ENCODE results near the gene TPD52L1.
A peak's percentile ranks its signal among the peaks of the same experiment; 100 is the strongest.
"Not testable (repeated sequence)": the region's sequence is repeated elsewhere in the genome, so short reads cannot be mapped to it uniquely, and the experiment has no call there.

TPD52L1 gene

DNA sequence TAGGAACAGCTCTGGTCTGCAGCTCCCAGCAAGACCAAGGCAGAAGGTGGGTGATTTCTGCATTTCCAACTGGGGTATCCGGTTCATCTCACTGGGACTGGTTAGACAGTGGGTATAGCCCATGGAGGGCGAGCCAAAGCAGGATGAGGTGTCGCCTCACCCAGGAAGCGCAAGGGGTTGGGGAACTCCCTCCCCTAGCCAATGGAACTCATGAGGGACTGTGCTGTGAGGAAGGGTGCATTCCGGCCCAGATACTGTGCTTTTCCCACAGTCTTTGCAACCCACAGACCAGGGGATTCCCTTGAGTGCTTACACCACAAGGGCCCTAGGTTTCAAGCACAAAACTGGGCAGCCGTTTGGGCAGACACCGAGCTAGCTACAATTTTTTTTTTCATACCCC lies 126.4 kb downstream of the TPD52L1 start:
- no peak for DNase-seq

DNA sequence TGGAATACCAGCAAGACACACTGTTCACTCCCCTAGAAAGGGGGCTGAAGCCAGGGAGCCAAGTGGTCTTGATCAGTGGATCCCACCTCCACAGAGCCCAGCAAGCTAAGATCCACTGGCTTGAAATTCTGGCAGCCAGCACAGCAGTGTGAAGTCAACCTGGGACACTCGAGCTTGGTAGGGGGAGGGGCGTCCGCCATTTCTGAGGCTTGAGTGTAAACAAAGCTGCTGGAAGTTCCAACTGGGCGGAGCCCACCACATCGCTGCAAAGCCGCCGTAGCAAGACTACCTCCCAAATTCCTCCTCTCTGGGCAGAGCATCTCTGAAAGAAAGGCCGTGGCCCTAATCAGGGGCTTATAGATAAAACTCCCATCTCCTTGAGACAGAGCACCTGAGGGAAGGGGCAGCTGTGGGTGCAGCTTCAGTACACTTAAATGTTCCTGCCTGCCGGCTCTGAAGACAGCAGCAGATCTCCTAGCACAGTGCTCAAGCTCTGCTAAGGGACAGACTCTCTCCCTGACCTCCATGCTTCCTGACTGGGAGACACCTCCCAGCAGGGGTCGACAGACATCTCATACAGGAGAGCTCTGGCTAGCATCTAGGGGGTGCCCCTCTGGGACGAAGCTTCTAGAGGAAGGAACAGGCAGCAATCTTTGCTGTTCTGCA lies 126.9 kb downstream of the TPD52L1 start:
- not testable (repeated sequence) for DNase-seq

DNA sequence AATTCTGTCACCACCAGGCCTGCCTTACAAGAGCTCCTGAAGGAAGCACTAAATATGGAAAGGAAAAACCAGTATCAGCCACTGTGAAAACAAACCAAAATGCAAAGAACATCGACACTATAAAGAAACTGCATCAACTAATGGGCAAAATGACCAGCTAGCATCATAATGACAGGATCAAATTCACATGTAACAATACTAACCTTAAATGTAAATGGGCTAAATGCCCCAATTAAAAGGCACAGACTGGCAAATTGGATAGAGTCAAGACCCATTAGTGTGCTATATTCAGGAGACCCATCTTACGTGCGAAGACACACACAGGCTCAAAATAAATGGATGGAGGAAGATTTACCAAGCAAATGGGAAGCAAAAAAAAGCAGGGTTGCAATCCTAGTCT lies 128.9 kb downstream of the TPD52L1 start:
- not testable (repeated sequence) for DNase-seq

DNA sequence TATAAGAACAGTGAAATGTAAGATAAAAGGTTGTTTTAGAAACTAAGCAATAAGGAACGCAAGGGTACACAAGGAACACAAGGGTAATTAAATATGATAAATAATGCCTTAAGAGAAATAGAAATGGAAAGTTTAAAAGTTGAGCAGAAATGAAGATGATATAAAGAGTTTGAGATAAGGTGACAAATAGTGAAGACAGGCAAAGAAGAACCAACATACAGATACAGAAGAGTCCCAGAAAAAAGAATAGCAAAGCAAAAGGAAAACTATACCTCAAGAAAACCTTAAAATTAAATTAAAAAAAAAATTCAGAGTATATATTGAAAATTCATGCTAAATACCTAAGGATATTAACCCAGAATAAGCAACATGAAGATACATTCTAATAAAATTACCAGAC lies 131.8 kb downstream of the TPD52L1 start:
- no peak for DNase-seq

DNA sequence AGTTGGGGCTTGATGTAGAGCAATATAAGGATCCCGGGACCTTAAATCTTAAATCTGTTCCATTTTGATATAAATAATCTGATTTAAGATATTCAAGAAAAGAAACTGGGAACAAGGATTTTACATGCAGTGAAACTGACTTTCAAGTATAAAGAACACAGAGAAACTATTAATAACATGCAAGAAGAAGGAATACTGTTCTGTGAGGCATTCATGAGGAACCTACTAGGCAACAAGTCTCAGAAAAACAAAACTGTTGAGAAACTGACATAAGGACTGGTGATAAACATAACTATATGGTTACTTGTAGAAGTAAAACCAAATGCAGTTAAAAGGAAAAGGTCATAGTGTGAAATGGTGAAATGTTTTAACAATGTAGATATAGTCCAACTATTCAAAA lies 132.4 kb downstream of the TPD52L1 start:
- no peak for DNase-seq

DNA sequence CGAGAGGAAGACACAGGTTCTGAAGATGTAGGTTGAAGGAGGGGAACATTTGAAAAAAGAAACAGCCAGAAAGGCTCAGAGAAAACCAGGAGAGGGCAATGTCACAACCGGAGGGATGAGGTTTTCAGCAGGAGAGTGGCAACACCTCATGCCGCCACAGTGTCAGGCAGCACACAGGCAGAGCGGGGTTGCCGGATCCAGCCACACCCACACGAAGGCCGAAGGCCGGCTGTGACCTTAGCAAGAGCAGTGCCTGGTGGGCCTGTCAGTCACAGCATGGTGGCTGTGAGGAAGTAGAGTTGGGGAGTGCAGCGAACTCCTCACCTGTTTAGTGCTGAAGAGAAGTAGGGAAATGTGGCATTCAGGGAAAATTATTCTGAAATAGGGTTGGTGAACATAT lies 134.1 kb downstream of the TPD52L1 start:
- no peak for DNase-seq

DNA sequence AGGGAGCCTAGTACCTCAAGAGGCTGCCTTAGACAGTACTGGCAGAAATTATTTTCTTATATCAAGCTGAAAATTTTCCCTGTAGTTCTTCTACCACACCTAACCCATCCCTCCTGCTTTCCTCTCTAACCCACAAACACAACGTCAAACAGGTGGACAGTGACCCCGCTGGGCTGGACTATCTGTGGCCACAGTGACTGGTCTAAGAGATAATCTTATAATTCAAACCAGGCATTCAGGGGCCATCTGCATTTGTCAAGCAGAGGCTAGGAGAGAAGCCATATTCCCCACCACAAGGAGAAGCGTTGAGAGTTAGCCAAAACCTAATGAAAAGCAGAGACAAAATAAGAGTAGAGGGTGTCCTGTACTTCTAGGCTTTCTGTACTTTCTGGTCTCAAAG lies 140.0 kb downstream of the TPD52L1 start:
- DNase-seq = no peak

DNA sequence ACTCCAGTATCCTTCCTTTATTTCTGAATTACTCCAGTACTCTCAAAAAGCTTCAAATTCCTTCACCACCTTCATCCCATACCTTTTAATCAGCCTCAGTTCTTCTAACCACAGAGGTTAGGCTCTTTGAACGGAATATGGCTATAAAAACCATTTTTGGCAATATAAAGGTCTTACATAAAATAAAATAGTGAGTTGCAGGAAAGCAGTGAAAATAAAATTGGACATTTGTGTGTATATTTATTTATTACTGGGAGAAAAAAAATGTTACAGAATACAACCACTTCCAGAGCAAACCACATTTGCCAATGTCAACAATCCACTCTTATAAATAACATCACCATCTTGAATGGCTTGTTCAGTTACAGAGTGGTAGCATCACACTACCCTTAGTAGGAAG lies 140.5 kb downstream of the TPD52L1 start:
- no peak for DNase-seq

DNA sequence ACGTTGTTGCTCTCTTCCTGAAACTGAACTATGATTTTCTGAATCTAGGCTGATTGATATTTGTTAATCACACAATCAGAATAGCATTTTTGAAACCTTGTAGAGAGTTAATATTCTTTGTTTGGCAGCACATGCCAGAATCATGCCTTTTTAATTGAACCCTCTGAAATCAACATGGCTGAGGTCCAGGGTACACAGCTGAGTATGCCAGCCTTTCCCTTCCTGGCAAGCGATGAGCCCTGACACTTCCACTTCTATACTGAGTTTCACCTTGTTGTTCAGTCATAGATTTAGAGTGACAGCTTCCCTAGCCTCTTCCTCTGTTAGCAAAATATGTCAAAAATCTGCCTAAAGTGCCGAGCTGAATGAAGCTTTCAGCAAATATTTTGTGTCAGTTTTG lies 141.4 kb downstream of the TPD52L1 start:
- DNase-seq = no peak

DNA sequence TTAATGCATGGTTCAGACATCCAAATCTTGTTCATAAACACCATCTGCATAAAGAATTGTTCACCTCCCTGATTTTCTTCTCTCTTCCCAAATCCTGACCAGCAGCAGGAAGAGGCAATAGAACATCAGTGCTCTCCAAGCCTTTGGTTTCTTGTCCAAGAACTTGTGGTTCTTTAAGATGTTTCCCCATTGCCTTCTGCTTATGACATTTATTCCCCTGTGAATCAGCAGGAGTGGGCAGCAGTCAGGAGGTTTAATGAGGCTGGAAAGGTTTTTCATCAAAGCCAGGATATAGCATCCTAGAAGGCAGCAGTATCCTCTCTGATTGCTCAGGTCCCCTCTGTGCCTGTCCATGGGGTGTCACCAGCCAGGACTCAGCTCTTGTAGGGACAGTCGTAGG lies 142.9 kb downstream of the TPD52L1 start:
- DNase-seq = no peak

DNA sequence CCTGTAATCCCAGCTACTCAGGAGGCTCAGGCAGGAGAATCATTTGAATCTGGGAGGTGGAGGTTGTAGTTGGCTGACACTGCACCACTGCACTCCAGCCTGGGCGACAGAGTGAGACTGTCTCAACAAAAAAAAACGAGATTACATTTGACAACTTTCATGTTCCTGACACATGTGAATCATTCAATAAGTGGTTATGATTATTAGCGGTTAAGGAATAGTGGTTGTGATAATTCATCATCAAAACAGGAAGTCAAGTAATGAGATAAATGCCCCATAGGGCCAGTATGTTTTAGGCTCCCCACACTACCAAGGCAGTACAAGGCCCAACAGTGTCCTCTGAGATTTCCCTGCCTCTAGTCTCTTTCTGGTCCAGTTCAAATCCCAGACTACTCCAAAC lies 145.7 kb downstream of the TPD52L1 start:
- no peak for DNase-seq

DNA sequence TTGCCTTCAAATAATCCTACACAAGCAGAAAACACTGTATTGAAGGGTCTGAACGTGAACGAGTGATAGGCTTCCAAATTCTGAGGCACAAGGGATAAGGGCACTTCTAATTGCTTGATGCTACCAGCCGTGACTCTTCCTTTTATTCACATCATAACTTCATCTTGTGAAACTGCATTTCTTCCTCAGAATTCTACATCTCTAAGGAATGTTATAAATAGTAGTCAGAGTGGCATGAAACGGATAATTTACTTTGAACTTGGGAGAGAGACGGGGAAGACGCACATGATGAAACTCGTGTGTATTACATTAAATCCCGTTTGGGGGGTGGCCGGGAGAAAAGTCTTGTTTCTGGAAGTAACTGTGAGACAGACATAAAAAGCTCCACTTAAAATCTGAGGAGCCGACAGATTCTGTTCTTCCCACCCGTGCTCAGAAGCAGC lies 147.4 kb downstream of the TPD52L1 start:
- no peak for DNase-seq

DNA sequence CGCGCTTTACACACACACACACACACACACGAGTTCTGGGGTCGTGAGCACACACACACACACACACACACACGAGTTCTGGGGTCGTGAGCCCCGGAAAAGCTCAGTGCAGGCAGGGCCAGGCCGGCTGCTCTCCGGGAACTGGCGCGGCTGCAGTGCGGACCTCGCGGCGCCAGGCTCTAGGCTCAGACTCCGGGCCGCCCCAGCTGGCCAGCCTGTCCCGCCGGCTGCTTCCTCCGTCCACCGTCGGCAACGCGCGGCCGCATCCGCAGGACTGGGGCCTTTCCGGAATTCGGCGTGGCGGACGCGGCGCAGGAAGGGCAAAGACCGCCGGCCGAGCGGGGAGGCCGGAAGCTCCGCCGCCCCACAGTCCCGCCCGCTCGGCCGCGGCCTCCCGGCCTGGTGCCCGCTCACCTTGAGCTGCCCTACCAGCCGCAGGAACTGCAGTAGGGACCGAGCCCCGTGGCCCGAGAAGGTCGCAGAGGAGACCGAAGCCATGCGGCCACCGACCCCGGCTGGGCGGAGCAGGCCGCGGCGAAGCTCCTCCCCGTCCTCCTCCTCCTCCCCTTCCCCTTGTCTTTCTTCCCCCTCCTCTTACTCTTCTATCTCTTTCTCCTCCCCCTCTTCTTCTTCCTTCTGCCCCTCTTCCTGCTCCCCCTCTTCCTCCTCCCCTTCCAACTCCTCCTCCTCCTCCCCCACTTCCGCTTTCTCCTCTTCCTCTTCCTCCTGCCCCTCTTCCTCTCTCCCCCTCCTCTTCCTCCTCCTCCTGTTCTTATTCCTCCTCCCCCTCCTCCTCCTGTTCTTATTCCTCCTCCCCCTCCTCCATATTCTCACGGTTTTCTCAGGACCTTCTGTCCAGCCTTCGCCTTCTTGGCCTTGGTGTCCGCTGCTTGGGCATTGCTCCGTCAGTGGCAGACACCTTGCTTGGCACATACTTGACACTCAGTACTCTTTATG lies 148.1 kb downstream of the TPD52L1 start, which contains the start of gene HDDC2:
Gene HDDC2 (minus strand): TSS at position 533 of the 957 bp plus-strand sequence. CDS start 35 bp downstream, at position 498.
- DNase-seq = peak; percentile 13

DNA sequence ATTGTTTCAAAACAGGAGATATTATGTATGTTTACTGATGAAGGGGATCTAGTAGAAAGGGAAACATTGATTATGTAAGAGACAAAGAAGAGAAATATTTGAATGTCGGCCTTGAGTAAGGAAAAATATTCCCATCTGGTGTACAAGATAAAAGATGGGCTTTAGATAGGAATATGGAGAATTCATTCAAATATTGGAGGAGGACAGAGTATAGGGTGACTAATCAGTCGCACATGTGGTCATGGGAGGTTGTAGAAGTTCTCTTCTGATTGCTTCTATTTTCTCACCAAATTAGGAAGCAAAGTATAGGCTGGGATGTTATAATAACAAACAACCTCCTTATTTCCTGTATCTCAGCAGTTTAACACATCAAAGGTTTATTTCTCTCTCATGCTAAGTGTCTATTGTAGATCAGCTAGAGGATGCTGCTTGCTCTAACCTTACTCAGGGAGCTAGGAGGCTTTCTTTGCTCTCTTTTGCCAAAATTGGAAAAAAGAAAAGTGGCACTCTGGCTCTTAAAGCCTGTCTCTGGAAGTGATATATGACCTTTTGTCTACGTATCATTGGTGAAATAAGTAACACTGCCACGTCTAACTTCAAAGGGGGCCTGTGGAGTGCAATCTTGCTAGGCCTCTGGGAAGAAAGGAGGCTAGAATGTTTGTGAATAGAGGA lies 149.4 kb downstream of the TPD52L1 start:
- DNase-seq = no peak

DNA sequence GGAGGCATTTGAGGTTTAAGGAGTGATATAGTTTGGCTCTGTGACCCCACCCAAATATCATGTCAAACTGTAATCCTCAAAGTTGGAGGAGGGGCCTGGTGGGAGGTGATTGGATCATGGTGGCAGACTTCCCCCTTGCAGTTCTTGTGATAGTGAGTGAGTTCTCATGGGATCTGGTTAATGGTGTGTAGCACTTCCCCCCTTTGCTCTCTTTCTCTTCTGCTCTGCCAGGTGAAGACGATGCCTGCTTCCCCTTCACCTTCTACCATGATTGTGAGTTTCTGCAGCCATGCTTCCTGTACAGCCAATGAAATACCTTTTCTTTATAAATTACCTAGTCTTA lies 149.9 kb downstream of the TPD52L1 start:
- no peak for DNase-seq

DNA sequence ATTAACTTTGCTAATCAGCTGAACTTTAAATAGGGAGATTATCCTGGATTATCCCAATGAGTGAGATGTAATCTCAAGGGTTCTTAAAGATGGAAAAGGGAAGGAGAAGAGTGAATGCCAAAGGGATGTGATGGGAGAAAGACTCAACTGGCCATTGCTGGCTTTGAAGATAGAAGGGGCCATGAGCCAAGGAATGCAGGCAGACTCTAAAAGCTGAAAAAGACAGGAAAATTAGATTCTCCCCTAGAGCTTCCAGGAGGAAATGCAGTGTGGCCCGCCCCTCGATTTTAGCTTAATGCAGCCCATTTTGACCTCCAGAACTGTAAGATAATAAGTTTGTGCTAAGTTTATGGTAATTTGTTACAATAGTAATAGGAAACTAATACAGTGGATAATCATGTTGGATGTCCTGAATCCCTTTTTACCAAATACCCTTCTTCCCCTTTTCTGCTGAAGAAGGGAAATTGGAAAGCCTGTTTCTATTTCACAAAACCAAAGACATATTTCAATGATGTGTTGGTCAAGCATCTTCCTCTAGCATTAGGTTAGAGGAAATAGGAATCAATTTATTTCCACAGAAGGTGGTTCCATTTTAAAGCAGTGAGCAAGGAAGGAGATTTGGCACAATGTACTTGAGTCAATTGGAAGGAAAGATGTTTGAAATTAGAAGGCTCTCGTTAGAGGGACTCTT lies 151.5 kb downstream of the TPD52L1 start:
- no peak for DNase-seq

DNA sequence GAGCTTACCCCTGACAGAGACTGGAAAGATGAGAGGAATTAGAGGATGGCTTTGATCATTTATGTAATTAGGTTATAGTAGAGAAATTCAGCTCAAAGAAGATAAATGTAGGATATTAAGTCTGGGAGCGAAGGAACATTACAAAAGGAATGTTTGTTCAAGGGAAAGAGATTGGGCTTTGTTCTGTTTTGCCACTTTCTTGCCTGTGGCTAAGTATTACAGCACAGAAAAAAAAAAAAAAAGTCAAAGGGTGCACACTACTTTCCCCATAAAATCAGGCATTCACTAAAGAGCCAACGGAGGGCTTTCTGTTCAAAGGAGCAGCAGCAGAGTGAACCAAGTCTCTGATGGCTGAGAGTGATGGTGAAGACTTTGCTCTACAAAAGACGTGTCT lies 153.2 kb downstream of the TPD52L1 start:
- DNase-seq = no peak

DNA sequence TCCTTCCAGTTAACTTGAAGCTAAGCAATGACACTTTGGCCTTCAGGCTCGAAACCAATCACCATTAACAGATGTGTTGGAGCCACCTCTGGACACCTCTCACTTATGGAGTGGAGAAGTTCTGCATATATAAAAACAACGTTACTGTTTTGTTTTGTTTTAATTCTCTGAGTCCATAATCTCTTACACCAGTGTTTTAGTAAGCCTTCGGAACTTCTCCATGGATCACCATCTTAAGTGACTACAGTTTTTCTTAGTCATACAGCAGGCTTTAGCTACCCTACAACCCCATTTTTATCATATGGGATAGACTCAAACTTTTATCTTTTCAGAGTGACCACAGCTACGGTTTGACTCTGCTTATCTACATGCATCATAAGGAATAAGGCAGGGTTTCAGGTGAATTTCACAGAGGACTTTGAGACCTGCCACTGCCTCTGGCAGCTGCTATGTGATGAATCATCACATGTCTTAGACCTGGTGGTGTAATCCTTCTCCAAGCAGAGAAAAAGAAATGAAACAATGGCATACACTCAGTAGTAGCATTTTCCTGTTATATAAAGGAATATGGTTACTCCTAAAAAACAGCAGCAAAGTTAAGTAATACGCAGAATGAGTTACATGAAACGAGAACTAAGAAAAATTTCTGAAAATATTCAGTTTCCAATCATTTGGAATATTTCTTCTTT lies 153.7 kb downstream of the TPD52L1 start:
- no peak for DNase-seq

DNA sequence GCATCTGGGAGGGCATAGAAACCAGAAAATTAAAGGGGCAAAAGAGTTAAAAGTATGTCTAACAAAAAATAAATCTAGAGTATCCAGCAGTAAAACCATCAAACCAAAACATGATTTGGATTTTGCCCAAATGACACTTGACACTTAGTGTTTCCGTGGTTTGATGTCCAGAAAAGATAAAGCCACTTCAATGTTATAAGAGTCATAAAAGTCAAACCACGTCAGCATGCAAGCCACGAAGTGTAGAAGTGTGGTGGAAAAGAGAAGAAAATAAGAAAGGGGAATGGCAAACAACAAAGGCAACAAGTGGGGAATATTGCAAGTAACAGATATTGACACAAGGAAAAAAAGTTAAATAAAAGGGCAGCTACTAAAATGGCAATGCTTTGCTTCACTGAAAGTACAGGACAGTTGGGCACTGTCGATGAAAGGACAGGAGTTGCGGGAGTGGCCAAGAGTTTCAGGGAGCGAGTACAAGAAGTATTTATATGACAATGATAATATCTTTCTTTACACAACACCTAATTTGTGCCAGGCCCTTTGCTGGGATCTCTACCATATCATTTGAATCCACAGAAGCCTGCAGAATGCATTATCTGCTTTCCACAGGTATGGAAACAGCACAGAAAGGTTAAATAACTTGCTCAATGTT lies 154.5 kb downstream of the TPD52L1 start:
- DNase-seq = no peak

DNA sequence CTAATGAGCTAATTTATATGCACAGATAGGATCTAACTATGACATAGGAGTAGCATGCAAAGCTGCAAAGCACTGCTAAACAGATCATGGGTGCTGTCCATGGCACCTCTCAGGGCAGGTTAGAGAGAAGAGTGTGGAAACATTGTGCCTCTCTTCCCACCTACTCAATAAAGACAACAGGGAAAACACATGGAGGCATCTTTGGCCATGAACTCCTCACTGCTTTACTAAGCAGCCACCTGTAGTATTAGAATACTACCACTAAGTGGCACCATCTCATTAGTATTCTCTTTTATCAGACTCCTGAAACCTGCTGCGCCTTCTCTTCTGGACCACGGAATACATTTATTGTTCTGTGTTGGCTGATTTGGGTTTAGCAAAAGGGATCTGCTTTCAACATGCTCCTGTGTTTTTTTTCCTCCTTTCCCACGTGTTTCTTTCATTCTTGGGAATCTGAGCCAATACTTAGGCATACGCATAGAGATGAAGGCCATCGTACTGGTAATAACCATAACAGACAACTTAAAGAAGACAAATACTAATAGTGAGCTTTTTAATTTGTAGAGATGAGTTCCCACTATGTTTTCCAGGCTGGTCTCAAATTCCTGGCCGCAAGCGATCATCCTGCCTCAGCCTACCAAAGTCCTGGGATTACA lies 157.5 kb downstream of the TPD52L1 start:
- peak; percentile 65 for DNase-seq

DNA sequence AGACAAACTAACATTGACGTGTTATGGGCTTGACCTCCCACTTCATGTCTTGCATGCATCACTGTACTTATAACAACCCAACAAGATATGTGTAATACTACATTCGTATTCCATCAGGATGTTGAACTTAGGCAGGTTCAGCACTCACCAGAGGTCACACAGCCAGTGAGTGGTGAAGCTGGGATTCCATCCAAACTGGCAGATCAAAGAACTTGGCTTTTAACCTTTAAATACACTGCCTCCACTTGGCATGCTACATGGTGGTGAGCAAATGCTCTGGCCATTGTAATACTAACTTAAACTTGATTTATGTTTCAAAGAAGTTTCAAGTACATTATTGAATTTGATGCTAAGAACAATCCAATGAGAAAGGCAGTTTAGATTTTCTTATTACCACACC lies 158.9 kb downstream of the TPD52L1 start:
- no peak for DNase-seq

Measured in NCI-H1436 (cell line).